CD4-positive, alpha-beta T cell treated with Interleukin-6 for 4 hours (primary cell): ENCODE data around the gene SLFN12L.
"Not testable (repeated sequence)": the region's sequence is repeated elsewhere in the genome, so short reads cannot be mapped to it uniquely, and the experiment has no call there.

Experiments used
- DNase-seq: peaks from one replicate; pipeline ENCODE4 v3.0.0-alpha.2; 2020; ENCODE audit warnings: mixed read lengths

SLFN12L gene

DNA sequence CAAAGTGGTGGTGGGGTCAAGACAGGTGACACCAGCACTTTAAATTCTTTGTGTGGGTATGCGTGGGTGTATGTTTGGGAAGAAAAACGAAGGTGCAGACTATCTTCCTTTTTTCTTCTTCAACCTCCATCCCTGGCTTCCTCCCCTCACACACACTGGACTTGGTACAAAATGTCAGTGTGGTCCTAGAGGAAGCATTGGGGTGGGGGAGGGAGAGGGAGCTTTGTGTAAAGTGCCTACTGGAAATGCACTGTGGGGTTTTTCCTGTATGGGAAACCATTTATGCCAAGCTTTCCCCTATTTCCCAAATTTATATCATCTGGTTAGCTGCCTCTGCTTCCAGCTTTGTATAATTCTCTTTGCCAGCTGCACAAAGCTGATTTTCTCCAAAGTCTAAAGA lies 44.4 kb downstream of the SLFN12L start:
- no peak for DNase-seq

DNA sequence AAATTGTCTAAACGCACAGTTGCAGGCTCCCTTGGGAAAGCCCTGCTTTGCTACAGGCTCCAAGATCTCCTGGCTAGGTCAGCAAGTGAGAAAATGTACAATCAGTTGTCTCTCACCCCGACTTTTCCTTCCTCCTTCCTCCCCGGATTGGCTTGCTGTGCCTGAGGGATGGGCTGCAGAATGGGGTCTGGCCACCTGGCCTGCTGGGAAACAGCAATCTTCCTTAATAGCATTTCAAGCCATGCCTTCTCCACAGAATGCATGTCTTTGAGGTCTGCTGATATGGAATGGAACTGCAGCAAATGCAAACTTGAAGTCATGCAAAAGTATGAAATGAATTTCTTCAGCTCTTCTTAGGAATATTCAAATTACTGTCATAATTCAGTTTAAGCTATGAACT lies 46.1 kb downstream of the SLFN12L start:
- no peak for DNase-seq

- no peak for DNase-seq
Observed at GRCh38 chr17:35489944-35490343, 47.5 kb downstream of the SLFN12L start.

- DNase-seq = no peak
Observed at GRCh38 chr17:35488991-35489390, 48.5 kb downstream of the SLFN12L start.

GRCh38 chr17:35486920-35487732 lies 50.4 kb downstream of the SLFN12L start:
- DNase-seq = peak; percentile 84

- DNase-seq = no peak
Observed at GRCh38 chr17:35479271-35479670, 58.2 kb downstream of the SLFN12L start.

DNA sequence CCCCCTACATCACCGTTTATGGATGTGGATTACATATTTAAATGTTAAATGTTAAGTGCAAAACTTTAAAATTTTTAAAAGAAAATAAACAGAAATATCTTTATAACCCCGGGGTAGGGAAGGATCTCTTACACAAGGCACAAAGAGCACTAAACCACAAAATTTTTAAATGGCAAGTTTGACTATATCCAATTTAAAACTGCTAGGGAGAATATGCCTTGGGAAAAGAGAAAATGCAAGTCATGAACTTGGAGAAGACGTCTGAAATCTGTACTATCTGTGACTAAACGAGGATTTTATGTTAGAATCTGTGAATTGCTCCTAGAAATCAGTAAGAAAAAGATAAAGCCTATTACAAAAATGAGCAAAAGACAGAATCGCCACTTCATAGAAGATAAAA lies 60.2 kb downstream of the SLFN12L start:
- no peak for DNase-seq

DNA sequence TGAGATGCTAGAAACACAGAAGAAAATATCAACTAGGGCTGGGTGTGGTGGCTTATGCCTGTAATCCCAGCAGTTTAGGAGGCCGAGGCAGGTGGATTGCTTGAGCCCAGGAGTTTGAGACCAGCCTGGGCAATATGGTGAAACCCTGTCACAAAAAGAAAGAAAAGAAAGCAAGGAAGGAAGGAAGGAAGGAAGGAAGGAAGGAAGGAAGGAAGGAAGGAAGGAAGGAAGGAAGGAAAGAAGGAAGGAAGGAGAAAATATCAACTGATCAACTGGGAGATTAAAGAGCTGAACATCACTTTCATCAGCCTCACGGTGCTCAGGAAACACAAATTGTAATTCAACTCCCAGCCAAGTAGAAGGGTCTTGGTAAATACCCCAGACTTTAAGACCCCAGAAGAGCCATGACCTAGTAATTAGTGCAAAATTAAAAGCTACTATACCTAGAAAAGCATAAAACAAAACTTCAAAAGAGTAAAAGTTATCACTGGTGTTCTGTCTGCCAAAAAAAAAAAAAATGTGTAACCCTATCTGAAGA lies 61.1 kb downstream of the SLFN12L start:
- no peak for DNase-seq

- DNase-seq = no peak
Observed at GRCh38 chr17:35468475-35468874, 69.0 kb downstream of the SLFN12L start.

- DNase-seq = peak; percentile 58
Observed at GRCh38 chr17:35467824-35468223, 69.7 kb downstream of the SLFN12L start.

- peak; percentile 68 for DNase-seq
Observed at GRCh38 chr17:35460354-35460851, 77.1 kb downstream of the SLFN12L start.

DNA sequence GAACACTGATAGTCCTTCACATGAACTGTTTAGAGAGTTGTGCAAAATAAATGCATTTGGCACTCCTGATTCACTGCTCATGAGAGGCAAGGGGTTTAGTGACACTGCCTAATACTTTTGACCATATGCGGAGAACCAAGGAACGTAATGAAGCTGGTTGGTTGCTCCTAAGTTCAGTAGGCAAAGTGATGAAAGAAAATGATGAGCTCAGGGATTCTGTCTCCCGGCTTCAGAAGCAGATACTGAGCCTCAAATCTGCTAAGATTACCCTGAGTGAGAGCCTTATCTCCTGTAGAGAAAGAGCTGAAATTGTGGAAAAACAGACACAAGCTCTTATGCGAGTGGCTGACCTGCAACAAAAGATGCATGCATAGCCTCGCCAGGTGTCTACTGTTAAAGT lies 83.4 kb downstream of the SLFN12L start:
- not testable (repeated sequence) for DNase-seq

DNA sequence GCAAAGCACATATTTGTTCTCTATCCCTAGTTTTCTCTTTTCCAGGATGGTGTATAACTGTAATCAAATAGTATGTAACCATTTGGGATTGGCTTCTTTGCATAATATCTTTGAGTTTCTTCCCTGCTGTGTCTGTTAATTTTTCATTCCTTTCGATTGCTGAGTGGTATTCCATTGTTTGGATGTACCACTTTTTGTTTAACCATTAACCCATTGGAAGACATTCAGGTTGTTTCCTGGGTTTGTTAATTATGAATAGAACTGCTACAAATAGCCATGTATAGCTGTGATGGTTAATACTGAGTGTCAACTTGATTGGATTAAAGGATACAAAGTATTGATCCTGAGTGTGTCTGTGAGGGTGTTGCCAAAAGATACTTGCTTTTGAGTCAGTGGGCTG lies 84.3 kb downstream of the SLFN12L start:
- DNase-seq = no peak

DNA sequence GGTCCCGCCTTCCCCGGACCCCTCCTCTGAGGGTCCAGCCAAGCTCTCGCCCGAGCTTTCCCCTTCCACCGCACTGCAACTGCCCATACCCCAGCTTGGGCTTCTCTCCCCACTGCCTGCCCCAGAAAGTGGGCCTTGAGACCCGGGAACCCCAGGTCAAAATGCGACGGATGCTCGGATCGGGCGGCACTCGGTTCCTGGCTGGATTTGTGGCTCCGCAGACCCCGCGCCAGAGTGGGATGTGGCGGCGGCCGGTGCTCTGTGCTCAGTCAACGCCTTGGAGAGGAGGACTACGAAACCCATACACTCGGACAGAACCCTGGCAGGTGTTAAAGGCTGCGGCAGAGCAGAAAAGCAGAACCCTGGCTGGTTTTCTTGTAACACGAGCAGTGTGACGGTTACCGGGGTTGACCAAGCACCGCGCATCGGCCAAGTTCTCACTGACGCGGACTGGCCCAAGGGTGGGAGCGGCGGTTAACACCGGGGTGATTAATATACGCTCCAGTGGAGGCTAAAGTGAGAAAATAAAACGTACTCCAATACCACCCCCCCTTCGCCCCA lies 88.0 kb downstream of the SLFN12L start:
- DNase-seq = no peak

DNA sequence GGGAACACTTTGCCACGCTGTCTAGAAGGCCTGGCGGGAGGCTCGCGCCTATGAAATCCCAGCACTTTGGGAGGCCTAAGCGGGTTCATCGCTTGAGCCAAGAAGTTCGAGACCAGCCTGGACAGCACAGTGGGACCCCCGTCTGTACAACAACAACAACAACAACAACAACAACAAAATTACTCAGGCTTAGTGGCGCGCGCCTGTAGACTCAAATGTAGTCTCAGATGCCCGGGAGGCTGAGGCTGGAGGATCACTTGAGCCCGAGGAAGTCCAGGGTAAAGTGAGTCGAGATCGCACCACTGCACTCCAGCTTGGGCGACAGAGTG lies 88.6 kb downstream of the SLFN12L start:
- no peak for DNase-seq

DNA sequence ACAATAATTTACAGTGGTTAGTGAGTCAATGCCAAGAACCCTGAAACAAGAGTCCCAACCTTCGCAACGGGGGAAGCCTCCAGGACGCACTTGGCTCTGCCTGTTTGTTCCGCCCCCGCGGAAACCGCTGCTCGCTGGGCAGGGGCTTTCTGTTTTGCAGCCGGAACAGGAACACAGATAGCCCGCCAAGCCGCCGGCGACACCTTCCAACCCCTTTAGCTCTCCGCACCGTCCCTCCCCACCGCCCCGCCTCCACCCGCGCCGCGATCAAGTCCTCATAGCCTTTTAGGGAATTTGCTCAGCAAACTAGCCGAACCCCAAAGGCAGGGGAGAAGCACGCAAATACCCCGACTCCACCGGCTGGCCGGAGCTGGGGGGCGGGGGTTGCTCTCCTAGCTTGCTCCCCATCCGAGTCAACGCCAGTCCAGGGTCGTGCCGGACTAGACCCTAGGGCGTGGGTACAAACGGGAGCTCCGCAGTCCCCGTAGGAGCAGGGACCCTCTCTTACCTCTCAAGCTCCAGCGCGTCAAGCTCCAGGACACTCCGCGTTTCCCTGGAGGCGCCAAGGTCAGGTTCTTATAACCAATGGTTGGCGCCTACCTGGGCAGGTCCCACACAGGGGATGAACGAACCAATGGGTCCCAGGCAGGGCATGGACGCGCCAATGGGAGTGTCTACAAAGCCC lies 89.1 kb downstream of the SLFN12L start, which contains the start of gene SLFN13:
Gene SLFN13 (minus strand): TSS at position 553 of the 685 bp plus-strand sequence. CDS start 3,086 bp downstream, outside the sequence.
- peak; percentile 89 for DNase-seq

DNA sequence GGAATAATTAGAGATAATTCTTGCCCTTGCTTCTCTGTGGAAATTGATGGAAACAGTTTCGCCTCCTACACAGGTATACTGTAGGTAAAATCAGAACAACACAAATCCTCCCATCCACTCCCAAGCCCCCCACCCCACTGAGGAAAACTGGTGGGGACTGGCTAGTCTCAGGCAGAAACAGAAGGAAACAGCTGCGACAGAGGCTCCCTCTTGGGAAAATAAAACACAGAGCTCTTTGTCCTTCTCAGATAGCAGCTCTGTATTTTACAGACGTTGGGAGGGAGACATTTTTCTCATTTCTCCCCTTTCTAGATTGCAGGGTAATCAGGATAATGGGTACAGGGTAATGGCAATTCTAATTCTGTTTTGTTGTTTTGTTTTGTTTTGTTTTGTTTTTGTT lies 90.0 kb downstream of the SLFN12L start:
- DNase-seq = no peak

DNA sequence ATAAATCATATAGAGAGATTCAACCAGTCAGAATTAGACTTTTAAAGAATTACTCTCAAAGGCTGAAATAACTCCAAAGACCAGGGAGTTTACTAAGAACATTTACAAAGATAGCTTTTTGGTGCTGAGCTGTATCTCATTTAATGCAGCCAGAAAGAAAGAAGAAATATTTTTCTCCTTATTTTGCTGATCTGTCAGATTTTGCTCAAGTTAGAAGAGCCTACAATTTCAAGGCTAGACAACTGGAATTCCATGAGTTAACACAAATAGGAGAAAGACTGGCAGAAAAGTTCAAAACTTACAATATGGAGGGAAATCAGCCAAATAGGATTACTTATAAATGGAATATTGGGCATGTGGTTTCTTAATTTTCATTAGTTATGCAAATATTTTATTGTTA lies 99.0 kb downstream of the SLFN12L start:
- no peak for DNase-seq

- peak; percentile 86 for DNase-seq
Observed at GRCh38 chr17:35433075-35433894, 104.2 kb downstream of the SLFN12L start.

- peak; percentile 58 for DNase-seq
Observed at GRCh38 chr17:35432176-35433074, 105.1 kb downstream of the SLFN12L start, which contains the start of gene SLFN12. Gene SLFN12 (minus strand): TSS chr17:35432500. CDS start chr17:35423028, 9,472 bp downstream.

DNA sequence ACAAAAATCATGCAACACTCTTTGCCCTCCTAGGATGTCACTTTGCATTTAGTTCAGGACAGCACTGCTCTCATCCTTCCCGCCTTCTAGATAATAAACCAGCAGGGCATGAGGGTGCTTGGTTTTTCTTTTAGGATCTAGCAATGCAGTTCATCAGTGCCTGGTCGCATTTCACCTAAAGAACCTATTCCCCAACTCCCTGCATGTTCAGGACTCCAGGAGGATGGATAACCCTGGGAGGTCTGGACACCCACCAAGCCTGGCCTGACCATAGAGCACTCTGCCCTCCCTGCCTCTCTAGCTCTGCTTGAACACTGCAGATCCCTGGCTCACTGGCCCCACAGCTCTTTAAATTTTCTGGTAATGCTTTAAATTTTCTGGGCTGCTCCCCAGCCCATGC lies 107.8 kb downstream of the SLFN12L start:
- DNase-seq = no peak
